SU-DHL-6 (cell line): Measurements from ENCODE around the gene CDK3.

ENCODE experiments used
- CTCF ChIP-seq: fragments of 200-600 bp; sonication (generic); IDR thresholded peaks from one replicate; pipeline ENCODE4 v1.5.1; 2017; ENCODE audit warnings: antibody characterized with exemption, mild to moderate bottlenecking, low read length, moderate library complexity; ENCODE audit not compliant: insufficient read depth, poor library complexity, severe bottlenecking
- EZH2phosphoT487 ChIP-seq: fragments of 200-600 bp; sonication (generic), shearing (Covaris generic); conservative IDR thresholded peaks from 2 replicates; pipeline ENCODE4 v1.6.1; 2018; ENCODE audit warnings: mild to moderate bottlenecking, antibody characterized with exemption, low read length, moderate library complexity, mixed read lengths

- TF ChIP-seq CTCF (no peak), EZH2phosphoT487 (no peak)
Observed at GRCh38 chr17:76036497-76037261, 36.0 kb downstream of the CDK3 start.
